ENCODE results near the gene SLC36A3.

DNA sequence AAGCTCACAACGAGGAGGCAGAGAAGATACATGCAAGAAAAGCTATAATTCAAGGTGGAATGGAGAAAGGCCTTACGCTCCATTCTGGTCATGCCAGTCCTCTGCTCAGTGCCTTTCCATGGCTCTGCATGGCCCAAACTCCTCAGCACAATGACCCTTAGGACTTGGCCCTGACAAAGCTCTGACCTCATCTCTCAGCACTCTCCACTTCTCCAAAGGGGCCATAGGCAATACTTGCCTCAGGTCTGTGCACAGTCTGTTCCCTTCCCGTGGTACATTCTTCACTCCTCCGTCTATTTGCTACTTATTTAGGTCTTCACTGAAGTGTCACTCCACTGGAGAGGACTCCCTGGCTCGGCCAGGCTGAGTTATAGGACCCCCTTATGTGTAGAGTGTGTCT is 24.7 kb downstream of the SLC36A3 start:
- TF ChIP-seq, protein P1, sequence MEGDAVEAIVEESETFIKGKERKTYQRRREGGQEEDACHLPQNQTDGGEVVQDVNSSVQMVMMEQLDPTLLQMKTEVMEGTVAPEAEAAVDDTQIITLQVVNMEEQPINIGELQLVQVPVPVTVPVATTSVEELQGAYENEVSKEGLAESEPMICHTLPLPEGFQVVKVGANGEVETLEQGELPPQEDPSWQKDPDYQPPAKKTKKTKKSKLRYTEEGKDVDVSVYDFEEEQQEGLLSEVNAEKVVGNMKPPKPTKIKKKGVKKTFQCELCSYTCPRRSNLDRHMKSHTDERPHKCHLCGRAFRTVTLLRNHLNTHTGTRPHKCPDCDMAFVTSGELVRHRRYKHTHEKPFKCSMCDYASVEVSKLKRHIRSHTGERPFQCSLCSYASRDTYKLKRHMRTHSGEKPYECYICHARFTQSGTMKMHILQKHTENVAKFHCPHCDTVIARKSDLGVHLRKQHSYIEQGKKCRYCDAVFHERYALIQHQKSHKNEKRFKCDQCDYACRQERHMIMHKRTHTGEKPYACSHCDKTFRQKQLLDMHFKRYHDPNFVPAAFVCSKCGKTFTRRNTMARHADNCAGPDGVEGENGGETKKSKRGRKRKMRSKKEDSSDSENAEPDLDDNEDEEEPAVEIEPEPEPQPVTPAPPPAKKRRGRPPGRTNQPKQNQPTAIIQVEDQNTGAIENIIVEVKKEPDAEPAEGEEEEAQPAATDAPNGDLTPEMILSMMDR (conservative IDR thresholded peaks at IDR 0.05; ENCODE audit: low read depth, low read length) = no peak
- no peak for TF ChIP-seq MXI1 (IDR thresholded peaks at IDR 0.05; ENCODE audit: borderline replicate concordance, low read depth, low read length)
- TF ChIP-seq CEBPB (IDR thresholded peaks at IDR 0.05; ENCODE audit: low read depth, low read length) = no peak
- no peak for TF ChIP-seq FOS (IDR thresholded peaks at IDR 0.05; ENCODE audit: low read depth, low read length)
- TF ChIP-seq POLR2A (IDR thresholded peaks at IDR 0.05; ENCODE audit: low read depth, low read length) = no peak
- no peak for TF ChIP-seq RAD21 (IDR thresholded peaks at IDR 0.05; ENCODE audit: low read length)

Data from IMR-90 (cell line).